IMR-90 (cell line): ENCODE data around the gene USP54. TPM values are rescaled to one million over a fixed set of nuclear protein-coding genes. Genes with fewer than 3 reads are reported as not detected.

Experiments
- ATAC-seq: fragments of 200-7000 bp; cut with Tn5 transposase; 2 replicates; pipeline ENCODE4 v1.9.1; 2020; ENCODE audit warnings: low read depth, mild to moderate bottlenecking, moderate library complexity
- BruUV-seq: library from RNA; stranded (reverse); fragments of 400-500 nt; replicated peaks from 2 replicates; lab custom pipeline; 2021; lab: Mats Ljungman, UMichigan
- CTCF ChIA-PET: fragments of 300-600 bp; formaldehyde crosslinking; extraction: SDS; loops from one replicate; lab custom pipeline; 2021; ENCODE audit warnings: antibody characterized with exemption; lab: Yijun Ruan, JAX
- POLR2A ChIA-PET: fragments of 300-600 bp; sonication (Branson Sonifier 250); formaldehyde crosslinking; loops from one replicate; lab custom pipeline; 2022; ENCODE audit warnings: antibody characterized with exemption; ENCODE audit not compliant: unreplicated experiment; lab: Charles Lee
- DNase-seq: peaks from one replicate; pipeline ENCODE4 v3.0.0; 2013
- H2AFZ ChIP-seq: replicated peaks from 2 replicates; pipeline ENCODE3; 2013; ENCODE audit warnings: low read length, mild to moderate bottlenecking; ENCODE audit not compliant: poor library complexity
- H2AK5ac ChIP-seq: 2 replicates; pipeline ENCODE4 v1.6.1; 2013; ENCODE audit warnings: low read depth, low read length, inconsistent platforms
- H2AK9ac ChIP-seq: replicated peaks from 2 replicates; pipeline ENCODE3; 2013; ENCODE audit warnings: mild to moderate bottlenecking, low read depth, low read length, moderate library complexity; ENCODE audit not compliant: poor library complexity
- H2BK120ac ChIP-seq: 2 replicates; pipeline ENCODE4 v1.6.1; 2013; ENCODE audit warnings: low read depth, low read length, inconsistent platforms
- H2BK15ac ChIP-seq: 3 replicates; pipeline ENCODE4 v1.6.1; 2013; ENCODE audit warnings: low read depth, low read length, inconsistent platforms
- H2BK20ac ChIP-seq: 2 replicates; pipeline ENCODE4 v1.6.1; 2013; ENCODE audit warnings: low read depth, mild to moderate bottlenecking, inconsistent platforms, low read length, moderate library complexity
- H2BK5ac ChIP-seq: 2 replicates; pipeline ENCODE4 v1.6.1; 2013; ENCODE audit warnings: mild to moderate bottlenecking, low read depth, low read length, inconsistent platforms; ENCODE audit not compliant: poor library complexity, severe bottlenecking
- H3K14ac ChIP-seq: replicated peaks from 2 replicates; pipeline ENCODE4 v1.6.1; 2013; ENCODE audit warnings: low read depth, low read length, inconsistent platforms
- H3K18ac ChIP-seq: 2 replicates; pipeline ENCODE4 v1.6.1; 2013; ENCODE audit warnings: low read depth, low read length, control low read depth
- H3K23ac ChIP-seq: 2 replicates; pipeline ENCODE4 v1.6.1; 2013; ENCODE audit warnings: low read depth, low read length, inconsistent platforms
- H3K27ac ChIP-seq: 2 replicates; pipeline ENCODE4 v1.5.1; 2013; ENCODE audit warnings: mild to moderate bottlenecking, control low read depth, low read length; ENCODE audit not compliant: insufficient read depth
- H3K27me3 ChIP-seq: 2 replicates; pipeline ENCODE4 v1.6.1; 2013; ENCODE audit warnings: low read length; ENCODE audit not compliant: control insufficient read depth, insufficient read depth
- H3K36me3 ChIP-seq: 2 replicates; pipeline ENCODE4 v1.6.1; 2013; ENCODE audit warnings: low read length, mixed read lengths; ENCODE audit not compliant: control insufficient read depth, insufficient read depth
- H3K4ac ChIP-seq: 2 replicates; pipeline ENCODE4 v1.6.1; 2013; ENCODE audit warnings: low read depth, low read length, inconsistent platforms
- H3K4me1 ChIP-seq: 2 replicates; pipeline ENCODE4 v1.6.1; 2013; ENCODE audit warnings: low read length, mixed read lengths; ENCODE audit not compliant: control insufficient read depth, insufficient read depth
- H3K4me2 ChIP-seq: 2 replicates; pipeline ENCODE4 v1.6.1; 2013; ENCODE audit warnings: low read depth, mild to moderate bottlenecking, control low read depth, low read length, moderate library complexity
- H3K4me3 ChIP-seq: 2 replicates; pipeline ENCODE4 v1.5.1; 2013; ENCODE audit warnings: low read depth, mild to moderate bottlenecking, control low read depth, low read length, moderate library complexity; ENCODE audit not compliant: insufficient read depth
- H3K56ac ChIP-seq: 2 replicates; pipeline ENCODE4 v1.6.1; 2013; ENCODE audit warnings: low read length, inconsistent platforms; ENCODE audit not compliant: insufficient read depth; ENCODE audit errors: extremely low read depth
- H3K79me1 ChIP-seq, 2 experiments: 2 replicates each; pipeline ENCODE4 v1.6.1; 2013; ENCODE audit warnings: low read length in 2 of 2, inconsistent platforms in 1 of 2, low read depth in 1 of 2
- H3K9ac ChIP-seq: 2 replicates; pipeline ENCODE4 v1.6.1; 2013; ENCODE audit warnings: low read depth, low read length, control low read depth
- H3K9me1 ChIP-seq: 2 replicates; pipeline ENCODE4 v1.6.1; 2013; ENCODE audit warnings: low read length, inconsistent platforms; ENCODE audit not compliant: insufficient read depth
- H3K9me3 ChIP-seq: 2 replicates; pipeline ENCODE4 v1.6.1; 2013; ENCODE audit warnings: low read length; ENCODE audit not compliant: control insufficient read depth, insufficient read depth
- H4K20me1 ChIP-seq: 2 replicates; pipeline ENCODE4 v1.6.1; 2013; ENCODE audit warnings: low read length, inconsistent platforms; ENCODE audit not compliant: insufficient read depth
- H4K5ac ChIP-seq: 2 replicates; pipeline ENCODE4 v1.6.1; 2013; ENCODE audit warnings: mild to moderate bottlenecking, low read depth, low read length, control low read depth
- H4K8ac ChIP-seq, 2 experiments: 2 replicates each; pipeline ENCODE4 v1.6.1; 2013; ENCODE audit warnings: low read depth in 2 of 2, low read length in 2 of 2, control low read depth in 1 of 2, inconsistent platforms in 1 of 2
- H4K91ac ChIP-seq: 2 replicates; pipeline ENCODE4 v1.6.1; 2013; ENCODE audit warnings: low read depth, low read length, inconsistent platforms; ENCODE audit not compliant: insufficient read depth
- CEBPB ChIP-seq: IDR thresholded peaks from 2 replicates; pipeline ENCODE4 v1.6.1; 2012; ENCODE audit warnings: low read depth, low read length, improper control_type of control experiment
- CHD1 ChIP-seq: IDR thresholded peaks from 2 replicates; pipeline ENCODE4 v1.6.1; 2012; ENCODE audit warnings: low read depth, low read length, improper control_type of control experiment
- CTCF ChIP-seq: conservative IDR thresholded peaks from 2 replicates; pipeline ENCODE4 v1.5.1; 2012; ENCODE audit warnings: mild to moderate bottlenecking, low read depth, low read length, improper control_type of control experiment
- FOS ChIP-seq: fragments of 150-350 bp; IDR thresholded peaks from 2 replicates; pipeline ENCODE4 v1.6.1; 2016; ENCODE audit warnings: low read depth, low read length
- MAFK ChIP-seq: IDR thresholded peaks from 2 replicates; pipeline ENCODE4 v1.6.1; 2012; ENCODE audit warnings: low read depth, low read length, improper control_type of control experiment
- MAZ ChIP-seq: IDR thresholded peaks from 2 replicates; pipeline ENCODE4 v1.6.1; 2012; ENCODE audit warnings: low read depth, mild to moderate bottlenecking, low read length, improper control_type of control experiment, moderate library complexity, borderline replicate concordance
- NFE2L2 ChIP-seq: fragments of 150-350 bp; IDR thresholded peaks from 2 replicates; pipeline ENCODE4 v1.6.1; 2016; ENCODE audit warnings: low read depth, mild to moderate bottlenecking, low read length
- POLR2A ChIP-seq: IDR thresholded peaks from 2 replicates; pipeline ENCODE4 v1.6.1; 2012; ENCODE audit warnings: mild to moderate bottlenecking, low read depth, low read length
- RAD21 ChIP-seq: IDR thresholded peaks from 2 replicates; pipeline ENCODE4 v1.6.1; 2012; ENCODE audit warnings: low read length, improper control_type of control experiment
- RCOR1 ChIP-seq: IDR thresholded peaks from 2 replicates; pipeline ENCODE4 v1.6.1; 2012; ENCODE audit warnings: mild to moderate bottlenecking, low read length, improper control_type of control experiment; ENCODE audit not compliant: insufficient replicate concordance
- RFX5 ChIP-seq: IDR thresholded peaks from 2 replicates; pipeline ENCODE4 v1.8.0; 2012; ENCODE audit warnings: low read depth, mild to moderate bottlenecking, low read length, moderate library complexity
- WGBS, 2 experiments: methylation state at CpG; one replicate each; pipeline versions ENCODE4 v1.1.5 to v1.1.7; 2013; ENCODE audit warnings: missing lambda C conversion rate in 2 of 2; ENCODE audit not compliant: insufficient read length in 1 of 2; ENCODE audit errors: extremely low coverage in 2 of 2; 5-methylcytosine and 5-hydroxymethylcytosine counted together
- dilution Hi-C: fragments of 300-500 bp; cut with HindIII; formaldehyde crosslinking; loops from one replicate; pipeline ENCODE4 v1.14.3; 2018; ENCODE audit warnings: low sequenced_read_pairs; ENCODE audit not compliant: unreplicated experiment
- in situ Hi-C: fragments of 300-500 bp; cut with MboI; formaldehyde crosslinking; loops from 3 replicates; pipeline ENCODE4 v1.14.3; 2019; ENCODE audit warnings: low sequenced_read_pairs, inconsistent platforms, mixed read lengths
- intact Hi-C: fragments of 100-400 bp; cut with micrococcal nuclease; formaldehyde crosslinking; loops from 2 replicates; pipeline ENCODE4 v1.10.0; 2022
- polyA plus RNA-seq, 3 experiments: library from polyadenylated mRNA; depleted of rRNA; stranded (reverse); fragments of >200 nt; gene quantifications; 2 replicates each; pipeline ENCODE4 v1.2.3, GENCODE V29; 2012; ENCODE audit warnings: low replicate concordance in 1 of 3
- total RNA-seq: library from RNA; depleted of rRNA; stranded (reverse); fragments of >200 nt; gene quantifications from 2 replicates; pipeline ENCODE4 v1.2.3, GENCODE V29; 2012
- TF ChIP-seq, protein P1 (sequence below): fragments of 150-350 bp; IDR thresholded peaks from 2 replicates; pipeline ENCODE4 v1.6.1; 2016; ENCODE audit warnings: low read depth, mild to moderate bottlenecking, low read length, moderate library complexity, borderline replicate concordance
- TF ChIP-seq, protein P2 (sequence below): fragments of 150-350 bp; IDR thresholded peaks from 2 replicates; pipeline ENCODE4 v1.6.1; 2017; ENCODE audit warnings: mild to moderate bottlenecking, antibody characterized with exemption, low read length, low read depth

Gene USP54
- total and polyA plus RNA-seq, 2 of the 4 experiments (the other 2 are of a cell fraction), result 4.0 to 7.9 TPM

DNA sequence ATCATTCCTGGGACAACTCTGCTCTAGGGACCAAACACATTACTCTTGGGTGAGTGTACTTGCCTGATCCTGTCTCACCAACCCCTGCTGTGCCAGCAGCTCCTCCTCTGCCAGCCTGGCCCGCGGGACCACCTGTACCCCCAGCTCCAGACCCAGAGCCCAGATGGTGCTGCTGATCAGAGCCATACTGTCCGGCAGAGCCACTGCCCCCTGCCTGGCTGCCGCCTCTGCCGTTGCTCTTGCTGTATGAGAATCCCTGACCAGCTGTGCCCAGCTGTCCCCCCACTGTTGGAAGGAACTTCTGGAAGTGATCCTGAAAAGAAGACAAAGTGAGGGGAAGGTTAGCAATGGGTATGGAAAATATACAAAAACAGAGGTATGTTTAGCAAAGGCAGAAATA is 43.3 kb upstream of the USP54 start:
- Histone ChIP-seq H3K9me1 (no peaks in the 10 kb centered on the region), H4K5ac (no peak overlapping the region), H4K8ac (no peak overlapping the region), H2BK120ac (no peak overlapping the region), H4K20me1 (no peaks in the 10 kb centered on the region), H2AFZ (peak overlapping the region; percentile 79), H2AK5ac (no peak overlapping the region), H2BK20ac (no peak overlapping the region), H3K36me3 (no peaks in the 10 kb centered on the region), H4K91ac (no peak overlapping the region), H3K79me1 (no peaks in the 10 kb centered on the region), H3K14ac (no peak overlapping the region), H3K56ac (no peak overlapping the region), H3K9ac (no peak overlapping the region), H3K23ac (no peak overlapping the region), H2AK9ac (no peak overlapping the region), H2BK5ac (no peak overlapping the region), H3K27ac (no peak overlapping the region), H3K4me2 (no peak overlapping the region; the same call in 1 of the 2 replicates), H3K4ac (no peak overlapping the region), H3K9me3 (no peaks in the 10 kb centered on the region), H3K18ac (no peak overlapping the region), H3K4me1 (no peaks in the 10 kb centered on the region; the same call in 1 of the 2 replicates), H3K27me3 (peaks cover 6% of the 10 kb centered on the region; the same call in 1 of the 2 replicates), H3K4me3 (no peak overlapping the region), H2BK15ac (no peak overlapping the region)
- in situ Hi-C loops, result loop anchor here (25.0 kb wide), 1 partner anchor 372 kb away; the partner anchor contains the start of gene MRPS16
- WGBS, 2 experiments, result 7% methylated on average over 3 of the region's 5 CpGs; no CpG with 5 or more reads in 1 of the 2 experiments
- no peak for ATAC-seq
- intact Hi-C loops, result no loop called here
- DNase-seq, result no peak
- ChIA-PET POLR2A (no interaction called here), CTCF (interaction anchor here (0.5 kb wide), 1 partner anchor 200 kb away, joined by 3 read pairs; no protein-coding TSS in a partner anchor)
- TF ChIP-seq CEBPB, result no peak
- no peak for TF ChIP-seq CTCF
- no peak for TF ChIP-seq RFX5
- TF ChIP-seq MAFK, result no peak
- TF ChIP-seq FOS, result no peak
- no peak for TF ChIP-seq RAD21
- TF ChIP-seq, protein P1, sequence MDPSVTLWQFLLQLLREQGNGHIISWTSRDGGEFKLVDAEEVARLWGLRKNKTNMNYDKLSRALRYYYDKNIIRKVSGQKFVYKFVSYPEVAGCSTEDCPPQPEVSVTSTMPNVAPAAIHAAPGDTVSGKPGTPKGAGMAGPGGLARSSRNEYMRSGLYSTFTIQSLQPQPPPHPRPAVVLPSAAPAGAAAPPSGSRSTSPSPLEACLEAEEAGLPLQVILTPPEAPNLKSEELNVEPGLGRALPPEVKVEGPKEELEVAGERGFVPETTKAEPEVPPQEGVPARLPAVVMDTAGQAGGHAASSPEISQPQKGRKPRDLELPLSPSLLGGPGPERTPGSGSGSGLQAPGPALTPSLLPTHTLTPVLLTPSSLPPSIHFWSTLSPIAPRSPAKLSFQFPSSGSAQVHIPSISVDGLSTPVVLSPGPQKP, result no peak
- no peak for TF ChIP-seq RCOR1
- TF ChIP-seq POLR2A, result no peak
- TF ChIP-seq, protein P2, sequence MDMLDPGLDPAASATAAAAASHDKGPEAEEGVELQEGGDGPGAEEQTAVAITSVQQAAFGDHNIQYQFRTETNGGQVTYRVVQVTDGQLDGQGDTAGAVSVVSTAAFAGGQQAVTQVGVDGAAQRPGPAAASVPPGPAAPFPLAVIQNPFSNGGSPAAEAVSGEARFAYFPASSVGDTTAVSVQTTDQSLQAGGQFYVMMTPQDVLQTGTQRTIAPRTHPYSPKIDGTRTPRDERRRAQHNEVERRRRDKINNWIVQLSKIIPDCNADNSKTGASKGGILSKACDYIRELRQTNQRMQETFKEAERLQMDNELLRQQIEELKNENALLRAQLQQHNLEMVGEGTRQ, result no peak
- TF ChIP-seq CHD1, result no peak
- TF ChIP-seq MAZ, result no peak
- TF ChIP-seq NFE2L2, result no peak
- no TSS peak for BruUV-seq
- dilution Hi-C loops, result no loop called here
